Measurements from ENCODE around the gene KIRREL3. TPM values are rescaled to one million over a fixed set of nuclear protein-coding genes. Genes with fewer than 3 reads are reported as not detected.

KIRREL3 gene
- total and polyA plus RNA-seq, 2 of the 4 experiments (the other 2 are of a cell fraction) = 10.9 to 15.9 TPM

DNA sequence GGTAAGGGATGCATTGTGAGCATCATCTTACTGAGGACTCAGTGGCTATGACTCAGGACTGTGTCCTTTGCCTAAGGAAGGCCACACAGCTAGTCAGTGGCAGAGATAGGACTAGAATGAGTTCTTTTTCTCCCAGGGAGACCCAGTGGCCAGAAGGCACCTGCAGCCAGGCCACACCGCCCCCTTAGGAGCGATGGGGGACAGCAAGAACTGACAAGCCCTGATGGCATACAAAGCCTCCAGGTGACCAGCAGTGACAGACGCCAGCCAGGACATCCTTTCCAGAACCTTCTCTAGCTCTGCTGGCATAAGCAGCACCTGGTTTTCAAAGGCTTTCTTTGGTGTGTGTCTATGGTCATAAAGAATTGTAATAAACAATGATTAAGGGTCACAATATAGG lies 405.0 kb downstream of the KIRREL3 start:
- Histone ChIP-seq H3K9me1 (ENCODE audit: insufficient read depth, low read length) (no peaks in the 10 kb centered on the region), H3K27me3 (ENCODE audit: control insufficient read depth, insufficient read depth, low read length) (no peaks in the 10 kb centered on the region), H3K23ac (ENCODE audit: low read depth, low read length) (no peak overlapping the region), H3K36me3 (ENCODE audit: control insufficient read depth, insufficient read depth, low read length) (no peaks in the 10 kb centered on the region), H3K4me3 (ENCODE audit: insufficient read depth, low read depth, low read length) (no peak overlapping the region), H3K4me1 (ENCODE audit: control insufficient read depth, insufficient read depth, low read length) (no peaks in the 10 kb centered on the region), H3K56ac (ENCODE audit: extremely low read depth, insufficient read depth, low read length) (no peak overlapping the region), H3K9me3 (ENCODE audit: control insufficient read depth, insufficient read depth, low read length) (no peaks in the 10 kb centered on the region), H3K27ac (ENCODE audit: insufficient read depth, low read length) (no peak overlapping the region), H3K4me2 (ENCODE audit: low read depth, low read length) (no peak overlapping the region), H3K79me1 (ENCODE audit: low read depth in 1 of 2, low read length in 2 of 2) (no peaks in the 10 kb centered on the region; a peak in 2 of 4 replicates), H4K20me1 (ENCODE audit: insufficient read depth, low read length) (no peaks in the 10 kb centered on the region), H3K4ac (ENCODE audit: low read depth, low read length) (no peak overlapping the region), H3K14ac (replicated peaks; ENCODE audit: low read depth, low read length) (no peak overlapping the region), H3K18ac (ENCODE audit: low read depth, low read length) (no peak overlapping the region), H2BK120ac (ENCODE audit: low read depth, low read length) (no peak overlapping the region), H2BK20ac (ENCODE audit: low read depth, low read length) (no peak overlapping the region), H2AK5ac (ENCODE audit: low read depth, low read length) (no peak overlapping the region), H4K5ac (ENCODE audit: low read depth, low read length) (no peak overlapping the region), H4K8ac (ENCODE audit: low read depth in 2 of 2, low read length in 2 of 2) (no peak overlapping the region), H4K91ac (ENCODE audit: insufficient read depth, low read depth, low read length) (no peak overlapping the region), H2BK5ac (ENCODE audit: low read depth, low read length, poor library complexity, severe bottlenecking) (no peak overlapping the region), H2AFZ (replicated peaks; ENCODE audit: low read length, poor library complexity) (no peak overlapping the region), H3K9ac (ENCODE audit: low read depth, low read length) (no peak overlapping the region), H2AK9ac (replicated peaks; ENCODE audit: low read depth, low read length, poor library complexity) (no peak overlapping the region), H2BK15ac (ENCODE audit: low read depth, low read length) (no peak overlapping the region)
- CTCF ChIA-PET = no interaction called here
- in situ Hi-C loops (cut with MboI; ENCODE audit: low sequenced_read_pairs) = no loop called here
- TF ChIP-seq CEBPB (IDR thresholded peaks at IDR 0.05; ENCODE audit: low read depth, low read length) = no peak
- no peak for TF ChIP-seq MXI1 (IDR thresholded peaks at IDR 0.05; ENCODE audit: borderline replicate concordance, low read depth, low read length)
- dilution Hi-C loops (cut with HindIII; ENCODE audit: low sequenced_read_pairs, unreplicated experiment) = no loop called here
- no TSS peak for BruUV-seq (replicated peaks)
- no peak for ATAC-seq (ENCODE audit: low read depth)
- intact Hi-C loops (cut with micrococcal nuclease) = no loop called here
- WGBS, 2 experiments (ENCODE audit: extremely low coverage in 2 of 2, insufficient read length in 1 of 2) = no CpG with 5 or more reads among the region's 3 CpGs
- POLR2A ChIA-PET (ENCODE audit: unreplicated experiment) = no interaction called here
- DNase-seq = no peak

Measured in IMR-90 (cell line).